Ascending aorta (tissue), 2 donors: ENCODE data around the gene ARPC1B. TPM values are rescaled to one million over a fixed set of nuclear protein-coding genes. Genes with fewer than 3 reads are reported as not detected.

Experiments
- DNase-seq, 2 donors: peaks; one replicate each; pipeline ENCODE4 v3.0.0-alpha.2; 2019; ENCODE audit warnings: low spot score in 2 of 2
- H3K27ac ChIP-seq, 2 donors: fragments of 200-600 bp; sonication (generic); one replicate each; pipeline ENCODE4 v1.5.1; 2016 to 2017; ENCODE audit warnings: mild to moderate bottlenecking in 1 of 2
- H3K27me3 ChIP-seq: fragments of 200-600 bp; sonication (generic); one replicate; pipeline ENCODE4 v1.5.1; 2017
- H3K36me3 ChIP-seq, 2 donors: fragments of 200-600 bp; sonication (generic); one replicate each; pipeline ENCODE4 v1.5.1; 2016
- H3K4me1 ChIP-seq, 2 donors: fragments of 200-600 bp; sonication (generic); one replicate each; pipeline ENCODE4 v1.5.1; 2016 to 2017; ENCODE audit warnings: mild to moderate bottlenecking in 1 of 2
- H3K4me3 ChIP-seq, 2 donors: fragments of 200-600 bp; sonication (generic); one replicate each; pipeline ENCODE4 v1.5.1; 2016 to 2017; ENCODE audit warnings: mild to moderate bottlenecking in 1 of 2
- H3K9me3 ChIP-seq, 2 donors: fragments of 200-600 bp; sonication (generic); one replicate each; pipeline ENCODE4 v1.5.1; 2016
- CTCF ChIP-seq, 3 experiments: fragments of 200-600 bp in 2 of 3; fragments of 450-650 bp in 1 of 3; sonication (generic) in 2 of 3; IDR thresholded peaks; one replicate each; pipeline ENCODE4 v1.5.1; 2016 to 2019; ENCODE audit warnings: antibody characterized with exemption in 3 of 3, mild to moderate bottlenecking in 1 of 3, moderate library complexity in 1 of 3
- intact Hi-C: fragments of 100-400 bp; cut with DNase I; formaldehyde crosslinking; loops from one replicate; pipeline ENCODE4 v1.15.1; 2023
- total RNA-seq: library from RNA; depleted of rRNA; stranded (reverse); fragments of >200 nt; gene quantifications from one replicate; pipeline ENCODE4 v1.1.0, GENCODE V29; 2016

Gene ARPC1B
- total RNA-seq, 1 donor from 2014 or later, result 360 TPM

GRCh38 chr7:99438573-99439480 is 64.3 kb downstream of the ARPC1B start, which contains the start of the genes CPSF4 and PTCD1:
TSS of gene CPSF4 (plus strand) at chr7:99438943. CDS start at chr7:99439083, 140 bp downstream.
TSS of gene PTCD1 (minus strand) at chr7:99438798. CDS start at chr7:99435242, 3,556 bp downstream.
- Histone ChIP-seq H3K4me1 (peaks cover 5 to 22% of the 10 kb centered on the region in 2 donors), H3K9me3 (no peaks in the 10 kb centered on the region), H3K27me3 (no peaks in the 10 kb centered on the region), H3K27ac (peak within 1 kb of the TSS; percentile 85 to 87), H3K4me3 (peak within 1 kb of the TSS; percentile 80 to 91), H3K36me3 (peaks cover 10 to 13% of the 10 kb centered on the region in 2 donors)
- intact Hi-C loops, result loop anchor here (2.0 kb wide), 2 partner anchors 28 to 30 kb away; partner anchors contain the start of genes ATP5MF, BUD31 and PDAP1
- TF ChIP-seq CTCF (IDR thresholded peaks at IDR 0.05), result no peak
- peak; percentile 79 to 97 for DNase-seq

- intact Hi-C loops, result no loop called here
- no peaks in the 10 kb centered on the region for H3K27me3 ChIP-seq
- H3K27ac ChIP-seq, result peak overlapping the region in 1 of 2 donors; percentile 85
- TF ChIP-seq CTCF (IDR thresholded peaks at IDR 0.05), result no peak
- H3K4me3 ChIP-seq, result peak overlapping the region; percentile 80 to 91
- H3K9me3 ChIP-seq, result no peaks in the 10 kb centered on the region
- peaks cover 5 to 22% of the 10 kb centered on the region in 2 donors for H3K4me1 ChIP-seq
- H3K36me3 ChIP-seq, result peaks cover 5 to 12% of the 10 kb centered on the region in 2 donors
- no peak for DNase-seq
Observed at GRCh38 chr7:99440195-99440594, 65.7 kb downstream of the ARPC1B start.

Other genes with a start within 250 kb of the ARPC1B start
- gene SMURF1, start 230.6 kb upstream of the ARPC1B start, total RNA-seq, result 26.5 TPM
- not detected for gene KPNA7, start 166.6 kb upstream of the ARPC1B start, total RNA-seq
- gene MYH16, start 101.9 kb upstream of the ARPC1B start, total RNA-seq, result not detected
- gene ARPC1A, start 48.8 kb upstream of the ARPC1B start, total RNA-seq, result 87.7 TPM
- 104 TPM for gene PDAP1, start 33.9 kb downstream of the ARPC1B start, total RNA-seq
- 41.3 TPM for gene BUD31, start 34.2 kb downstream of the ARPC1B start, total RNA-seq
- gene PTCD1, start 64.1 kb downstream of the ARPC1B start, total RNA-seq, result 2.6 TPM
- gene CPSF4, start 64.2 kb downstream of the ARPC1B start, total RNA-seq, result 38.0 TPM
- 893 TPM for gene ATP5MF, start 91.4 kb downstream of the ARPC1B start, total RNA-seq
- 4.2 TPM for gene ZNF789, start 98.2 kb downstream of the ARPC1B start, total RNA-seq
- 25.7 TPM for gene ZNF394, start 125.6 kb downstream of the ARPC1B start, total RNA-seq
- gene ZKSCAN5, start 129.9 kb downstream of the ARPC1B start, total RNA-seq, result 4.4 TPM
- gene FAM200A, start 177.4 kb downstream of the ARPC1B start, total RNA-seq, result 0.64 TPM
- gene ZNF655, start 183.9 kb downstream of the ARPC1B start, total RNA-seq, result 37.9 TPM
- gene TMEM225B, start 223.5 kb downstream of the ARPC1B start, total RNA-seq, result 0.43 TPM
- gene ZSCAN25, start 242.2 kb downstream of the ARPC1B start, total RNA-seq, result 10.3 TPM